Posterior vena cava (tissue), 2 donors: ENCODE data around the gene MYCBP. TPM values are rescaled to one million over a fixed set of nuclear protein-coding genes. Genes with fewer than 3 reads are reported as not detected.

Source experiments
- DNase-seq: peaks from one replicate; pipeline ENCODE4 v3.0.0-alpha.2; 2020; ENCODE audit warnings: low spot score
- intact Hi-C, 2 donors: fragments of 100-400 bp; cut with DNase I; formaldehyde crosslinking; loops; one replicate each; pipeline versions ENCODE4 v1.14.1 to v1.14.2; 2022 to 2023
- total RNA-seq, 2 donors: library from RNA; stranded (reverse); fragmentation: NEBNext Ultra II Directional; extraction: Animal tissue kit (Norgen Biotek cat#: 25700); gene quantifications; one replicate each; pipeline ENCODE4 v1.2.1, GENCODE V29; 2021
- donor health status: DM: yes; HTN: yes; CAD: no.
- donor health status: DM: yes; HTN: yes; CAD: no.

Gene MYCBP
- total RNA-seq, 2 donors from 2014 or later = 10.2 to 12.1 TPM

DNA sequence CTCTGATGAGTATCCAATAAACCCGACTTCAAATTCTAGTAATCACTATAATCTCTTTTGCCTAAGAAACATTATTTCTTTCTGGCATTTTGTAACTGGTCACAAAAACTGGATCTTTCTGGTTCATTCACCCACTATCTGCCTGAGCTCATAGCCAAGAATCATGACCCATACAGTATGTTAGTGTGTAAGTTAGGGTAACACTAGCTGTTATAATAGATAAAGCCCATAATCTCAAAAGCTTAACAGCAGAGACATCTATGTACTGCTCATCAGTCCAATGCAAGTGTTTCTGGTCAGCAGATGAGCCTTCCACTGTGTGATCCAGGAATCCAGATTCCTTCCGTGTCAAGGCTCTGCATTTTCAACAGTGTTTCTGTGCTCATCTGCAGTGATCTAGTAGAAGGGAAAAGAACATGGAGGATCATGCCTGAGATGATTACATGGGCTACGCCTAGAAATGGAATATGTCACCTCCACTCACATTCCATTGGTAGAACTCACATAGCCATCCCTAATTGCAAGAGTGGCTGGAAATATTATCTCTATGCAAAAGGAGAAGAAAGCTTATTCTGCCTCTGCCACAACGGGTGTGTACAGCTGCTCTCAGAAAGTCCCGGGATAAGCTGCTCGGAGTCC, 41.3 kb downstream of the MYCBP start:
- intact Hi-C loops = loop anchor here in 1 of 2 donors (10.0 kb wide), 1 partner anchor 807 kb away; no protein-coding TSS in a partner anchor
- no peak for DNase-seq

DNA sequence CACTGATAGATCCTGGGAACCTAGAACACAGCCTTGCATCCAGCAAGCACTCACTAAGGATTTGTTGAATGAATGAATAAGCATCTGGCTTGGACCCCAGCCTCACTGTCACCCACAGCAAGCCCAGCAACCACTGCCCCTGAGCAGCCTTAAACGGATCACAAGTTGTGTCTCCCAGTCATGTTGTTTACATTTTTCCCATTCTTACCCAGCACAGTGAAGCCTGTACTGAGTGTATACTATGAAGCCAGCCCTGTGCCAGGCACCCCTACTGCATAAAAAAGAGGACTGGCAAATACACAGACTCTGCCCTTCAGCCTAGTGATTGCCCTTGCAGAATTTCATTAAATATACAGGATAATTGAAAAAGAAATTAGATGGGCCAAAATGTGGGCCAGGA, 43.8 kb downstream of the MYCBP start:
- intact Hi-C loops = no loop called here
- no peak for DNase-seq

DNA sequence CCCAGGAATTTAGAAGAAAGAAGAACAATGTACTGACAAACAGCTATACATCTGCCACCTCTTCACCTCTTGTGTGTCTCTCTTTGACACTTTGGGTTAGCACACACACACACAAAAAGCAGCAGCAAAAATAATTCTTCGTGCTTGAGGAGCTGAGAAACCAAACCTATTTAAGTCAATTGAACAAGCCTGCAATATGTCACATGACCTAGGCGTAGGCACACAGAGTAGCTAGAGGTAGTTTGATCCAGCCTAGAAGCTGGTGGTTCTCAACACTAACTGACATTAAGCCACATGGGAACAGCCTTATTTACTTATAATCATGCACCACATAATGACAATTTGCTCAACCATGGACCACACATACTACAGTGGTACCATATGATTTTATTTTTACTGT, 45.8 kb downstream of the MYCBP start:
- intact Hi-C loops = no loop called here
- no peak for DNase-seq

DNA sequence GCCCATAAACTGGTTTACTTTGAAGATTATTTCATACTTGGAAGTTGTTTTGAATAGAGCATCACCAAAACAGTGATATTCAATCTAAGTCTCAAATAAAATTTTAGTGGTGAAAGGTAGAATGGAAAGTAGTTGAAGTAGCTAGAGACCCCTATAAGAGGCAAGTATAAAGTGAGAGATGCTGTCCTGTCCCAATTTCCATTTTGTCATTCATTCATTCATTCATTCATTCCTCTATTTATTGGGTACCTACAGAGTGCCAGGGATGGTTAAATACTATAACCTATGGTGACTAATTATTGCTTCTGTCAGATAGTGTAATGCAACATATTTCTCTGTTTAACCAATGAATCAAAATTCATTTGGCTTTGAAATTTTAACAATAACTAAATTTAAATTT, 46.3 kb downstream of the MYCBP start:
- intact Hi-C loops = no loop called here
- DNase-seq = no peak

DNA sequence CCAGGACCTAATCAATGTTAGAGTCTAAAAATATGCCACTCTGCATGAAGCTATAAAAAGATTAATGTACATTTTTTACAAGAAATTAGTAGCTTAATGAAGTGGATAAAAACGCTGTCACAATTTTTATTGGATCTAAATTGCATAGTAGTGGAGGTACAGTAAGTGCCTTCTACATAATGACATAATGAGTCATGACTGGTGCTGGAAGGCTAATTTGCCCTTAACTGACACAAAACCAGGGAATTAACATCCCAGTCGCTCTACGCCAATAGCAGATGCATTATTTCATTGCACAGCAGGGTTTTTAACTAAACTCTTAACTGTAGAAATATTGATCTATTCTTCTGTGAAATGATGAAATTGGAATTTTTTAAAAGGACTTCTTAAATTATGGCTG, 46.9 kb downstream of the MYCBP start:
- DNase-seq = no peak
- intact Hi-C loops = no loop called here

DNA sequence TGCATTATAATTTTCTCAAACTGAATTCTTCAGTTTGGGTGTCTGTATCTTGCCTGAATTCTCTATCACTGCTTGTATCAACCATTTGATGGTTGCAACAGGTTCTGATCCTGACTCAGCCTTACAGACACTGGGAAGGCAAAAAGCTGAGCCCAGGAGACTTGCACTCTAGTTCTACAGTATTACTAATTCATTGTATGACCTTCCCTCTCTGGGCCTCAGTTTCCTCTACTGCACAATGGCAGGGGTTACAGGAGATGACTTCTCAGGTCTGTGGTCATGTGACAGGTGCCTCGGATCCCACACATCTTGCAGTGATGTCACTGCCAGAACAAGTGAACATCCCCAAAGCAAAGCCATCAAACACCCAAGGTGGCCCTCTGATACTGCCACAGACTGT, 52.3 kb downstream of the MYCBP start:
- intact Hi-C loops = no loop called here
- no peak for DNase-seq

DNA sequence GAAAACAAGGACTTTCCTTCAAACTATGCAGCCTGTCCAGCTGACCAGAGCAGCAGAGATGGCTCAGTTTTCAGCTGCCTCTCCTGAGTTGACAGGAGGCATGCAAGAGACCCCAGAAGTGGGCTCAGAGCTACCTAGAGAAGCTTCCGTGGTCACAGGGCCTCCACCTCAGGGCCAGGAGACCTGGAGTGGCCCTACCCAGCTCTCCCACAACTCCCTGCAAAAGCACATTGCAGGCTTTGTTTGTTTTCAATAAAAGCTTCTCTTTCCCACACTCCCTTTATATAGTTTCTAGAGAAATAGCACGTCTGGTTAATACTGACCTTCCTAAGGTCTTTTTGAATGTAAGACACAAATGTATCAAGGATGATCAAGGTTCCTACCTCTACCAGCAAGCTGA, 53.6 kb downstream of the MYCBP start:
- intact Hi-C loops = loop anchor here in 1 of 2 donors (10.0 kb wide), 1 partner anchor 775 kb away; the partner anchor contains the start of gene POU3F1
- DNase-seq = no peak

DNA sequence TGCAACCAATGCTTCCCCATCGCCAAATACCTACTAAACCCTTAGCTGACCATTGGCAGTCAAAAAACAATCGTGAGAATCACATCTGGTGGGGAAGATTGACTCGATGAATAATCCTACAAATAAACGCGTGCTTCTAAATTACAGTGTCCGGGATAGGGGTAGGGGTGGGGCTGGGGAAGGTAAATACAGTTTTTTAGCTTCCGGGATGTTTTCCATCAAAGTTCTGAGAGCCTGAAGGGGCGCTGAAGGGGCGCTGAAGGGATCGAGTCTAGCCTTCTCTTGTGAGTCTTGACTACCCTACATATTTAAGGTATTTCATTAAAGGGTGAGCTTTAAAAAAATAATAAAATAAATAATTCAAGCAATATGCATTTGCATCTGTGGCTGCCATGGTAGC, 54.1 kb downstream of the MYCBP start:
- intact Hi-C loops = loop anchor here in 1 of 2 donors (10.0 kb wide), 1 partner anchor 774 kb away; the partner anchor contains the start of gene POU3F1
- no peak for DNase-seq

DNA sequence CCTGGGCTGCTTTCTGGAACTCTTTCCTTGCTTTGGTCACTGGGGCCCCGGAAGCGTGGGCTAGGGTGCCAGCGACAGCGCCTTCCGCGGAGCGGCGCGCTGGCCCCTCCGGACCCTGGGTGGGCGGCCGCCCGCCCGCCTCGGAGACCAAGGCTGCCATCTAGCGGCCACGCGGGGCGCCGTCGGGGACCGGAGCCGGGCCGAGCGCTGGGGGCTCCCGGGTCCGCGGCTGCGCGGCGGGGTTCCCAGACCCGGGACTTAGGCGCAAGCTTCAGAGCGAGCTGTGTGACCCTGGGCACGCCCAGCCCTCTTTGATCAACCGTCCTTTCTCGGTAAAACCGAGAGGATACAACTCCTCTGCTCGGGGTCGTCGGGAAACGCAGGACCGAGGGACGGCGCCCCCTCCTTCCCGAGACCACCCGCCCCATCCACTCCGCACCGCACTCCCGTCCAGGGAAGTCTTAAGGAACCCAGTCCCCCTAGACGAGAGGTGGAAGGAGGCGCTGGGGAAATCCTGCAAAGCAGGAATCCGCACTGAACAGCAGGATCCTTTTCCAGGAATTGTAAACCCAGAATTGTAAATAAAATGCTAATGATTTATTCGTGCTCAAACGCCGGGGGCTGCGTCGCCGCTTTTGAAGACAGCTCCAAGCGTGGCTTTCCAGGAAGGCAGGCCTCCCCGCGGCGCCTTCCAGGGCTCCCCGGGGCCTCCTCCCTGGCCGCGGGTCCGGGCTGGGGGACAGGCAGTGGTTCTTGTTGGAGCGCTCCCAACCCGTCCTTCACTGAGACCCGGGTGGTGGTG, 54.8 kb downstream of the MYCBP start:
- intact Hi-C loops = loop anchor here in 1 of 2 donors (10.0 kb wide), 1 partner anchor 774 kb away; the partner anchor contains the start of gene POU3F1
- no peak for DNase-seq

DNA sequence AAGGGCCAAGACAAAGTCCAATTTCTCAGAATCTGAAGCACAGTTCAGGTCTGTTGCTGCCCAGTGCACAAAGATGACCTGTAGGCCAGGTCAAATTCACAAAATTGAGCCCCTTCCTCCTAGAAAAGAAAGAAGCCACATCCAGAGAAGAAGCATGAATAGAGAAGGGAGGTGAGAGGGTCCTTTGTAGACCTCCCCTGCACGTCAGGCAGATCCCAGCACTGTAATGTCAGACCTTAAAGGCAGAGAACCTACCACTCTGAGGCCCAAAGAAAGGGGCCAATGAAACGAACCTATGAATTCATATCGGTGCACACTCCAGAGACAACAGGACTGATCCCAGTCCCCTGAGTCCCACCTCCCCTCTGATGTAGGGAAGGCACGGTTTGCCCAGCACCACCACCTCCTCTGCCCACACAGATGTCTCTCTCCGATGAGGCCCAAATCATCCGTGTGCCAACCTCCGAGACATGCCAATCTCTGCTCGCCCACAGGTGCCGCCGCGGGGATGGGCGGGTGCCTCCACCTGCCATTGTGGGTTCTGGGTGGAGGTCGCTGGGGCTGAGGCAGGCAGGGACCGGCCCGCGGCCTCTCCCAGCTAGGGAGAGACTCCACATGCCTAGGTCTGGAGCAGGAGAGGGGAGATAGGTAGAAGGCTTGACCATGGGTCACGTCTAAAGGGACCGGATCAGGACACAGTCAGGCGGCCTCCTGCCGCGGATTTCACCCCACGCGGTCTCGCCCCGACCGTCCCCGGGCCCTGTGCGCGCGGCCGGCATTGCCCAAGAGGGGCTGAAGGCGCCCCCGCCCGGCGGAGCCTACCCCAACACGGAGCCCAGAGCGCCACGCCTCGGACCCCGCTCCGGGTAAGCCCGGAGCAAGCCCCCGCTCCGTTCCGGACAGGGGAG, 55.6 kb downstream of the MYCBP start:
- intact Hi-C loops = loop anchor here in 1 of 2 donors (10.0 kb wide), 1 partner anchor 773 kb away; the partner anchor contains the start of gene POU3F1

DNA sequence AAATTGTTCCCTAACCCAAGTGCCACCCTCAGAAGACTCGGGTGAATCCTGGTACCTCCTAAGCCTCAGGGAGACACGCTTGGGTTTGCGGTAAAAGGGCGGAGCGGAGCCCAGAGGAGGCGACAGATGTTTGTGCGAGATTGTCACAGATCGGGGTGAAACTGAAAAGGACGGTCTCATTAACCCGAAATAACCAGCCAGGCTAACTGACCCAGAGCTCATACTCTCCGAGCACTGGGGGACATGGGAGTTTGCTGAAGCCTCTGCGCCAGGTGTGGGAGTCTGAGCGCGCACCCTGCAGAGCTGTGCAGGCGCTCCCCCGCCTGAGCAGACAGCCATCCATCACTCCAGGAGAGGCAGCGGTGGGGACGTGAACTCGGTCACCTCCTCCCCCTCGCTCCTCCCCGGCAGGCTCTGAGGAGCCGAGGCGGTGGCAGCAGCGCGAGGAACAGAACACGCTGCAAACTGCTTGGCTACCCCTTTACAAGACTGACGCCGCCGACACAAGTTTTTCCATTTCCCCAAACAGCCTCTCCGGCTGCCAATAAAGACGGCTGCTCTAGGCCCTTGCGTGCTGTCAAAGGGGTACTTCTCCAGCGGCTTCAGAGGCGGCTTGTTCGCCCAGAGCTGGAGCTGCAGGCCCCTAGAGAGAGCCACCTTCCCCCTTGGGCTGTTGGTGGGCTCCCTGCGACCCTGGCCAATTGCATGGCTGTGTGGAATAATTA, 57.1 kb downstream of the MYCBP start:
- intact Hi-C loops = loop anchor here in 1 of 2 donors (10.0 kb wide), 1 partner anchor 771 kb away; the partner anchor contains the start of gene POU3F1
- no peak for DNase-seq

More for the DNA sequence above, 55.6 kb downstream of the MYCBP start:
- no peak for DNase-seq

DNA sequence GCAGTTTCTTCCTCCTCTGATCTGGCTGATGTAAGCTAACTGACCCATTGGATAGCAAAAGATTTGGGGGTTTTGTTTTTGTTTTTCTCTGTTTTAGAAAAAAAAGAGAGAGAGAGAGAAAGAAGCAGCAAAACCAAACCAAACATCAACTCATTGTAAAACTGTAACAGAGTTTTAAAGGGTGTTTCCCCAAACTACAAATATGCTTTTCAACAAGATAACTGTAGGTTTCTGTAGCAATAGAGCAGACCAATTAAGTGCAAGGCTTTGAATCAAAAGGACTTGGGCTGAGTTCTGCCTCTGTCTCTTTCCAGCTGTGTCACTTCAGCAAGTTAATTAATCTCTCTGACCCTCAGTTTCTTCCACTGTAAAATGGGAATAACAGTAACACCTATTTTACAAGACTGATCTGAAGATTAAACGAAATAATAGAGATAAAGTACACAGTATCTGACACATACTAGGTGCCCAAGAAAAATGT, 58.1 kb downstream of the MYCBP start:
- intact Hi-C loops = loop anchor here in 1 of 2 donors (10.0 kb wide), 1 partner anchor 770 kb away; the partner anchor contains the start of gene POU3F1
- DNase-seq = no peak

DNA sequence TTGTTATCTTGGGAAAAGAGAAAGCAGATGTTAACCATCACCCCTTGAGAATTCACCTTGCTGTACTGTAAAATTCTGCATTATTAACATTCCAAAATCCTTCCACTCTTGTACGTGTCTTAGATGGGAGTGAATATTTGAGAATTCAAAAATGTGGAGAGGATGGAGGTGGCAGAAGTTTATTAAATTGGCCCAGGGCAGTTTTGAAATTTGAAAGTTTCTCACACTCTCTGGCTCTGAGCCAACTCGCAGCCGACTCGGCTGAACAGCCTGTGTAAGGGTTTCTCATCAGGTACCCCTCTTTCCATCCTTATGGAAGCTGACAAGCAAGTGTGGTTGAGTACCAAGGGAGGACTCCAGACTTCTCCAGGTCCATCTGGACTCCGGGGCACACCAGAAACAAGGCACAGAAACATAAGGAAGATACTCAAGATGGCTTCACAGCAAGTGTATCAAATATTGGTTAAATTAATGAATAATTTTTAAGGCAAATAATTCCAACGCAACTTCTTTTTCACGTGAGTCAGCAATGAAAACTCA, 58.6 kb downstream of the MYCBP start:
- no peak for DNase-seq
- intact Hi-C loops = loop anchor here in 1 of 2 donors (10.0 kb wide), 1 partner anchor 770 kb away; the partner anchor contains the start of gene POU3F1

DNA sequence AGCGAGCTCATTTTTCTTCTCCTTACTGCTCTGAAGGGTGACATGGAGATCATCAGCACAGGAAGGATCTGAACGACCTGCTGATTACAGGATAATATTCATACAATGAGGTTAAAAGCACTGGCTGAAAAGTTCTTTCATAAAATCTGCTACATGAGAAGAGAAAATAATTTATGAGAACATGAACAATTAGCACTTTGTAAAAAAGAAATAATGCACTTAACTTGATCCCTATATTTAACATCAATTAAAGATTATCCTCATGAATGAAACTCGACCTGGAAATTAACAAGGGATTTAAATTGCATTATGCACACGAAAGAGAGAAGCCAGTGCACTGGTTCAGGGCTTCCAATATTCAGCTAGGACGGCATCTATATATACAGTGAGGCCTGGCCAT, 60.2 kb downstream of the MYCBP start:
- intact Hi-C loops = loop anchor here in 1 of 2 donors (10.0 kb wide), 1 partner anchor 768 kb away; the partner anchor contains the start of gene POU3F1
- no peak for DNase-seq
